Endothelial cell of umbilical vein (primary cell): ENCODE data around the gene MAP3K12. TPM values are rescaled to one million over a fixed set of nuclear protein-coding genes. Genes with fewer than 3 reads are reported as not detected.

Experiments used
- BruUV-seq: library from RNA; stranded (reverse); fragments of 400-500 nt; replicated peaks from 2 replicates; lab custom pipeline; 2021; lab: Mats Ljungman, UMichigan
- CTCF ChIA-PET: fragments of 300-600, 350-600 bp; sonication (Branson Sonifier 250); formaldehyde crosslinking; loops from one replicate; lab custom pipeline; 2021; ENCODE audit warnings: antibody characterized with exemption, inconsistent platforms; lab: Charles Lee
- POLR2A ChIA-PET: fragments of 300-600, 350-600 bp; sonication (Branson Sonifier 250); formaldehyde crosslinking; loops from one replicate; lab custom pipeline; 2021; ENCODE audit warnings: antibody characterized with exemption, inconsistent platforms; lab: Charles Lee
- DNase-seq: peaks from one replicate; pipeline ENCODE4 v3.0.0-alpha.2; 2011; ENCODE audit warnings: low read depth, low spot score
- FAIRE-seq: peaks from 2 replicates; lab custom pipeline; 2011; peaks lifted over from hg19 to GRCh38; lab: Jason Lieb, UNC
- H2AFZ ChIP-seq: 2 replicates; pipeline ENCODE4 v1.6.0; 2012; ENCODE audit warnings: low read depth, low read length, control low read depth, inconsistent platforms
- H3K27ac ChIP-seq: 2 replicates; pipeline ENCODE4 v1.5.1; 2011; ENCODE audit warnings: low read depth, mild to moderate bottlenecking, control low read depth, low read length, moderate library complexity; ENCODE audit not compliant: insufficient read depth
- H3K27me3 ChIP-seq, 2 experiments: 2 replicates each; pipeline versions ENCODE4 v1.6.0 to v1.6.1; 2011; ENCODE audit warnings: low read length in 2 of 2, mixed read lengths in 1 of 2; ENCODE audit not compliant: control insufficient read depth in 2 of 2, insufficient read depth in 2 of 2
- H3K36me3 ChIP-seq, 2 experiments: 2 replicates in 1 of 2; 3 replicates in 1 of 2; pipeline ENCODE4 v1.5.1; 2011; ENCODE audit warnings: low read length in 2 of 2, mild to moderate bottlenecking in 1 of 2, moderate library complexity in 1 of 2; ENCODE audit not compliant: control insufficient read depth in 2 of 2, insufficient read depth in 2 of 2; ENCODE audit errors: extremely low read depth in 1 of 2
- H3K4me1 ChIP-seq: 3 replicates; pipeline ENCODE4 v1.5.1; 2011; ENCODE audit warnings: mild to moderate bottlenecking, low read length; ENCODE audit not compliant: control insufficient read depth, insufficient read depth; ENCODE audit errors: extremely low read depth
- H3K4me2 ChIP-seq: 2 replicates; pipeline ENCODE4 v1.6.1; 2011; ENCODE audit warnings: low read length, control low read depth, mixed read lengths; ENCODE audit not compliant: insufficient read depth
- H3K4me3 ChIP-seq, 3 experiments: fragments of 200-600 bp in 1 of 3; sonication (generic), shearing (Covaris generic) in 1 of 3; replicated peaks in 1 of 3; 2 replicates each; pipeline ENCODE4 v1.5.1; 2011 to 2016; ENCODE audit warnings: control low read depth in 3 of 3, low read length in 3 of 3, mild to moderate bottlenecking in 2 of 3, inconsistent platforms in 1 of 3, low read depth in 1 of 3, moderate library complexity in 1 of 3; ENCODE audit not compliant: insufficient read depth in 1 of 3
- H3K79me2 ChIP-seq: 2 replicates; pipeline ENCODE4 v1.6.0; 2012; ENCODE audit warnings: low read length, inconsistent platforms; ENCODE audit not compliant: control insufficient read depth, insufficient read depth
- H3K9ac ChIP-seq: replicated peaks from 2 replicates; pipeline ENCODE3; 2011; ENCODE audit warnings: low read length, control low read depth; ENCODE audit not compliant: insufficient read depth; ENCODE audit errors: extremely low read depth
- H3K9me1 ChIP-seq: replicated peaks from 3 replicates; pipeline ENCODE4 v1.6.0; 2011; ENCODE audit warnings: mild to moderate bottlenecking, low read length; ENCODE audit not compliant: control insufficient read depth, insufficient read depth; ENCODE audit errors: extremely low read depth
- H3K9me3 ChIP-seq: replicated peaks from 2 replicates; pipeline ENCODE4 v1.5.1; 2012; ENCODE audit warnings: low read length, inconsistent platforms; ENCODE audit not compliant: control insufficient read depth, insufficient read depth
- H4K20me1 ChIP-seq: replicated peaks from 2 replicates; pipeline ENCODE3; 2011; ENCODE audit warnings: mild to moderate bottlenecking, low read length; ENCODE audit not compliant: control insufficient read depth, insufficient read depth; ENCODE audit errors: extremely low read depth
- EZH2 ChIP-seq: IDR thresholded peaks from 2 replicates; pipeline ENCODE4 v1.6.1; 2012; ENCODE audit warnings: borderline replicate concordance, low read depth, mild to moderate bottlenecking, moderate library complexity, low read length, inconsistent platforms; ENCODE audit not compliant: severe bottlenecking
- FOS ChIP-seq: IDR thresholded peaks from 2 replicates; pipeline ENCODE4 v1.6.1; 2011; ENCODE audit warnings: mild to moderate bottlenecking, low read length, moderate library complexity, borderline replicate concordance; ENCODE audit not compliant: insufficient read depth
- GATA2 ChIP-seq: IDR thresholded peaks from 2 replicates; pipeline ENCODE4 v1.7.0; 2011; ENCODE audit warnings: low read depth, mild to moderate bottlenecking, moderate library complexity, mixed read lengths, low read length; ENCODE audit not compliant: insufficient read length, insufficient read depth
- JUN ChIP-seq: IDR thresholded peaks from 2 replicates; pipeline ENCODE4 v1.6.1; 2011; ENCODE audit warnings: borderline replicate concordance, low read depth; ENCODE audit not compliant: insufficient read length, insufficient read depth
- MYC ChIP-seq: IDR thresholded peaks from one replicate; pipeline ENCODE4 v1.6.1; 2011; ENCODE audit warnings: mild to moderate bottlenecking, low read depth, low read length
- POLR2A ChIP-seq: IDR thresholded peaks from 2 replicates; pipeline ENCODE4 v1.6.1; 2012; ENCODE audit warnings: low read depth, mild to moderate bottlenecking, control low read depth, low read length
- POLR2AphosphoS5 ChIP-seq: IDR thresholded peaks from 2 replicates; pipeline ENCODE4 v1.6.1; 2012; ENCODE audit warnings: low read depth, mild to moderate bottlenecking, control low read depth, low read length, moderate library complexity; ENCODE audit not compliant: insufficient read depth
- dilution Hi-C: fragments of 300-500 bp; cut with MboI; formaldehyde crosslinking; loops from one replicate; pipeline ENCODE4 v1.15.0; 2019; ENCODE audit warnings: low sequenced_read_pairs; ENCODE audit not compliant: extremely low pct_ligation_motif_present
- intact Hi-C: fragments of 100-400 bp; cut with micrococcal nuclease; formaldehyde crosslinking; loops from one replicate; pipeline ENCODE4 v1.10.0; 2022
- polyA plus RNA-seq, 4 experiments: library from polyadenylated mRNA; depleted of rRNA in 3 of 4; stranded (reverse) in 3 of 4; unstranded in 1 of 4; fragments of >200 nt; gene quantifications; 2 replicates each; pipeline versions ENCODE4 v1.2.1 to v1.2.3, GENCODE V29; 2011 to 2012; ENCODE audit warnings: missing spikeins in 1 of 4
- total RNA-seq: library from RNA; stranded (reverse); gene quantifications from 2 replicates; pipeline ENCODE4 v1.2.3, GENCODE V29; 2021
- TF ChIP-seq, protein P1 (sequence below): IDR thresholded peaks from 2 replicates; pipeline ENCODE4 v1.6.1; 2011; ENCODE audit not compliant: insufficient read depth, insufficient read length
- TF ChIP-seq, protein P2 (sequence below), 2 donors: IDR thresholded peaks; 1 replicate in 1 of 2; 2 replicates in 1 of 2; pipeline ENCODE4 v1.5.1; 2011; ENCODE audit warnings: low read length in 2 of 2, mild to moderate bottlenecking in 2 of 2, moderate library complexity in 2 of 2, control low read depth in 1 of 2, inconsistent platforms in 1 of 2, low read depth in 1 of 2; ENCODE audit not compliant: insufficient read depth in 1 of 2; ENCODE audit errors: extremely low read depth in 1 of 2

MAP3K12 gene
- total and polyA plus RNA-seq, 2 donors (not counting 3 experiments of a cell fraction or from before 2014, with no cell fraction given), result 29.3 to 66.2 TPM

DNA sequence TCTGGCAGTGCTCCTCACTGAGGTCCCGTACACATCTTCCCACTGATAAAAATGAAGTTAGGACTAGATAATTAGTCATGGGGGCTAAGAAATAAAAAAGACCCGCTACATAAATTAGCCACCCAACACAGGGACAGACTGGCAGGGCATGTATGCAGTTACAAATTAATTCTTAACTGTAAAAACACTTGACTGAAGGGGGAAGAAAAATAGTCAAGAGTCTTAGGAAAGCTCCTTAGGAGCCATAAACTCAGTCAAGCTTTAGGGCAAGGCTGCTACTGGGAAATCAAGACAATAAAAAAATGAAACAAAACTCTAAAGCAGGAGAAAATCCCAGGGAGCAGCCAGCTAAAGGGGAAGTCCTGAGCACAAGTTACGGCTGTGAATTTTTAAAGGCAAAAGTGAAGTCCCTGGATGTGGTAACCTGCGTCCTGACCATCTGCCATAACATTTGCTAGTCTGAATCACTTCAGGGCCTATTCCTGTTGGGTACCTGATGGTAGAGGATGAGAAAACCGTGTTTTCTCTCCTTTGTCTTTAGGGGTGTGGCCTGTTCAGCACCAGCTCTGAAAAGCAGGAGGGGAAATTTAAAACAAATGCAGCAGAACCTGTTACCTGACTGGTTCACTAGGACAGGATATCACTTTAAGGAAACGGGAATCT is 15.5 kb upstream of the MAP3K12 start:
- no peak for TF ChIP-seq MYC
- TF ChIP-seq, protein P1, sequence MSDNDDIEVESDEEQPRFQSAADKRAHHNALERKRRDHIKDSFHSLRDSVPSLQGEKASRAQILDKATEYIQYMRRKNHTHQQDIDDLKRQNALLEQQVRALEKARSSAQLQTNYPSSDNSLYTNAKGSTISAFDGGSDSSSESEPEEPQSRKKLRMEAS, result no peak
- no peak for TF ChIP-seq POLR2AphosphoS5
- no peak for TF ChIP-seq FOS
- TF ChIP-seq, protein P2, sequence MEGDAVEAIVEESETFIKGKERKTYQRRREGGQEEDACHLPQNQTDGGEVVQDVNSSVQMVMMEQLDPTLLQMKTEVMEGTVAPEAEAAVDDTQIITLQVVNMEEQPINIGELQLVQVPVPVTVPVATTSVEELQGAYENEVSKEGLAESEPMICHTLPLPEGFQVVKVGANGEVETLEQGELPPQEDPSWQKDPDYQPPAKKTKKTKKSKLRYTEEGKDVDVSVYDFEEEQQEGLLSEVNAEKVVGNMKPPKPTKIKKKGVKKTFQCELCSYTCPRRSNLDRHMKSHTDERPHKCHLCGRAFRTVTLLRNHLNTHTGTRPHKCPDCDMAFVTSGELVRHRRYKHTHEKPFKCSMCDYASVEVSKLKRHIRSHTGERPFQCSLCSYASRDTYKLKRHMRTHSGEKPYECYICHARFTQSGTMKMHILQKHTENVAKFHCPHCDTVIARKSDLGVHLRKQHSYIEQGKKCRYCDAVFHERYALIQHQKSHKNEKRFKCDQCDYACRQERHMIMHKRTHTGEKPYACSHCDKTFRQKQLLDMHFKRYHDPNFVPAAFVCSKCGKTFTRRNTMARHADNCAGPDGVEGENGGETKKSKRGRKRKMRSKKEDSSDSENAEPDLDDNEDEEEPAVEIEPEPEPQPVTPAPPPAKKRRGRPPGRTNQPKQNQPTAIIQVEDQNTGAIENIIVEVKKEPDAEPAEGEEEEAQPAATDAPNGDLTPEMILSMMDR (IDR thresholded peaks at IDR 0.05; ENCODE audit: extremely low read depth in 1 of 2, insufficient read depth in 1 of 2, low read depth in 1 of 2, low read length in 2 of 2), result no peak
- no peak for TF ChIP-seq GATA2
- no peak for TF ChIP-seq POLR2A
- no peak for TF ChIP-seq JUN
- no peak for TF ChIP-seq EZH2
- H4K20me1 ChIP-seq, result no peaks in the 10 kb centered on the region
- dilution Hi-C loops, result no loop called here

More for the DNA sequence above, 15.5 kb upstream of the MAP3K12 start:
- no TSS peak for BruUV-seq
- no peaks in the 10 kb centered on the region for H3K79me2 ChIP-seq
- ChIA-PET CTCF (interaction anchor here (0.7 to 1.0 kb wide), 2 partner anchors 12 to 163 kb away, joined by 3 read pairs; no protein-coding TSS in a partner anchor), POLR2A (no interaction called here)
- H3K9ac ChIP-seq, result no peak overlapping the region
- no peak overlapping the region for H2AFZ ChIP-seq
- intact Hi-C loops, result no loop called here
- peaks cover 16 to 35% of the 10 kb centered on the region in 2 experiments for H3K36me3 ChIP-seq
- H3K4me2 ChIP-seq, result no peak overlapping the region
- no peak overlapping the region for H3K4me3 ChIP-seq
- no peak overlapping the region for H3K27ac ChIP-seq
- FAIRE-seq (no peak), DNase-seq (no peak)
- no peaks in the 10 kb centered on the region for H3K9me1 ChIP-seq
- H3K9me3 ChIP-seq, result no peaks in the 10 kb centered on the region
- no peaks in the 10 kb centered on the region for H3K27me3 ChIP-seq
- H3K4me1 ChIP-seq, result no peaks in the 10 kb centered on the region
